Fibroblast of lung (primary cell): Measurements from ENCODE around the gene LMOD2. TPM values are rescaled to one million over a fixed set of nuclear protein-coding genes. Genes with fewer than 3 reads are reported as not detected.

Experiments used
- DNase-seq, 2 donors: peaks; one replicate each; pipeline versions ENCODE4 v3.0.0 to v3.0.0-alpha.2; 2010; ENCODE audit warnings: low read depth in 2 of 2
- H2AFZ ChIP-seq: 2 replicates; pipeline ENCODE4 v1.5.1; 2012; ENCODE audit warnings: low read length, control low read depth, inconsistent platforms
- H3K27ac ChIP-seq: 2 replicates; pipeline ENCODE4 v1.5.1; 2011; ENCODE audit warnings: low read length, control low read depth; ENCODE audit not compliant: insufficient read depth
- H3K27me3 ChIP-seq: 2 replicates; pipeline ENCODE4 v1.5.1; 2011; ENCODE audit warnings: mild to moderate bottlenecking, low read length; ENCODE audit not compliant: control insufficient read depth, insufficient read depth
- H3K36me3 ChIP-seq: 2 replicates; pipeline ENCODE4 v1.5.1; 2011; ENCODE audit warnings: low read length; ENCODE audit not compliant: control insufficient read depth, insufficient read depth
- H3K4me1 ChIP-seq: 2 replicates; pipeline ENCODE4 v1.5.1; 2011; ENCODE audit warnings: low read length; ENCODE audit not compliant: control insufficient read depth, insufficient read depth; ENCODE audit errors: extremely low read depth
- H3K4me2 ChIP-seq: 2 replicates; pipeline ENCODE4 v1.5.1; 2011; ENCODE audit warnings: low read length, control low read depth; ENCODE audit not compliant: insufficient read depth; ENCODE audit errors: extremely low read depth
- H3K4me3 ChIP-seq, 4 experiments: fragments of 200-600 bp in 1 of 4; sonication (generic) in 1 of 4; replicated peaks in 1 of 4; 2 replicates each; pipeline ENCODE4 v1.5.1; 2011 to 2016; ENCODE audit warnings: low read length in 4 of 4, low read depth in 3 of 4, mild to moderate bottlenecking in 3 of 4, control low read depth in 2 of 4, inconsistent platforms in 1 of 4, mixed read lengths in 1 of 4; ENCODE audit not compliant: insufficient read depth in 1 of 4; ENCODE audit errors: control extremely low read depth in 1 of 4
- H3K79me2 ChIP-seq: 2 replicates; pipeline ENCODE4 v1.5.1; 2012; ENCODE audit warnings: mild to moderate bottlenecking, low read length, inconsistent platforms; ENCODE audit not compliant: control insufficient read depth, insufficient read depth
- H3K9ac ChIP-seq: 2 replicates; pipeline ENCODE4 v1.5.1; 2011; ENCODE audit warnings: mild to moderate bottlenecking, low read length, control low read depth; ENCODE audit not compliant: insufficient read depth
- H3K9me3 ChIP-seq: 2 replicates; pipeline ENCODE4 v1.5.1; 2012; ENCODE audit warnings: low read depth, low read length; ENCODE audit not compliant: control insufficient read depth, insufficient read depth
- H4K20me1 ChIP-seq: 2 replicates; pipeline ENCODE4 v1.5.1; 2011; ENCODE audit warnings: low read length; ENCODE audit not compliant: control insufficient read depth, insufficient read depth; ENCODE audit errors: extremely low read depth
- EZH2 ChIP-seq: IDR thresholded peaks from 2 replicates; pipeline ENCODE4 v1.5.1; 2012; ENCODE audit warnings: low read length, control low read depth, mild to moderate bottlenecking; ENCODE audit errors: missing control alignments
- polyA plus RNA-seq, 2 donors: library from polyadenylated mRNA; depleted of rRNA in 1 of 2; stranded (reverse) in 1 of 2; unstranded in 1 of 2; fragments of >200 nt; gene quantifications; 2 replicates each; pipeline ENCODE4 v1.2.1, GENCODE V29; 2011 to 2012; ENCODE audit warnings: missing spikeins in 1 of 2
- total RNA-seq: library from RNA; depleted of rRNA; stranded (reverse); fragments of >200 nt; gene quantifications from 2 replicates; pipeline ENCODE4 v1.2.1, GENCODE V29; 2014
- TF ChIP-seq, protein P1 (sequence below), 2 donors: IDR thresholded peaks in 1 of 2; conservative IDR thresholded peaks in 1 of 2; 1 replicate in 1 of 2; 2 replicates in 1 of 2; pipeline ENCODE4 v1.5.1; 2011 to 2012; ENCODE audit warnings: low read length in 2 of 2, control low read depth in 1 of 2, inconsistent platforms in 1 of 2, low read depth in 1 of 2, mild to moderate bottlenecking in 1 of 2

LMOD2 gene
- total and polyA plus RNA-seq, 2 donors (not counting 1 experiment from before 2014, with no cell fraction given): not detected

DNA sequence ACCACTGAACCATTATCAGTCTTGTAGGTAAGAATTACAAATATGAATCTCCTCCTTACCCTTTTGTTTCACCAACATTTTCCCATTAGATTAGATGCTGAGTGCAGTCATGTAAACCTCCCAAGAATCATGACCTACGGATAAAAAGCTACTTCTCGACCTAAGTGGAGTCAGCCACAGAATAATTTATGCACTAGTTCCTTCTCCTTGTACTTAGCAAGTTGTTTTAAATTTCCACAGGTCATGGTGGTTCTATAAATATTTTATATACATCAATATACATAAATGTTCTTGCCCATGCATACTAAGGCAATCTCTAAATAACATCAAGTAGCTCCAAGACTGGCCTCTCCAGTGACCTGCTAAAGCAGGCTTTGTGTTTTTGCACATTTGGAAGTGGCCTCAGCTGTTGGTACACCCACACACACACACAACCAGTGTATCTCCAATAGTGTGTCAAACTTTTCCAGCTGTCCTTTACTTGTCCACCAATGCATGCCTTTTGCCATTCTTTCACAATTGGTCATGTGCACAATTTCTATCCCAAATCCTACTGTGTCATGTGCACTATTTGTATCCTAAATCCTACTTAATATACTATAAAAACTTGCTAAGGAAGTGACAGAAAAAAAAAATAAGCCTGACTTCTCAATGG lies 21.5 kb downstream of the LMOD2 start:
- Histone ChIP-seq H3K4me3 (no peak overlapping the region), H4K20me1 (no peaks in the 10 kb centered on the region), H3K4me1 (peaks cover 2% of the 10 kb centered on the region), H3K4me2 (no peak overlapping the region), H3K27me3 (no peaks in the 10 kb centered on the region), H3K79me2 (no peaks in the 10 kb centered on the region), H3K9me3 (no peaks in the 10 kb centered on the region), H3K36me3 (no peaks in the 10 kb centered on the region), H3K9ac (no peak overlapping the region), H3K27ac (no peak overlapping the region), H2AFZ (no peak overlapping the region)
- TF ChIP-seq, protein P1, sequence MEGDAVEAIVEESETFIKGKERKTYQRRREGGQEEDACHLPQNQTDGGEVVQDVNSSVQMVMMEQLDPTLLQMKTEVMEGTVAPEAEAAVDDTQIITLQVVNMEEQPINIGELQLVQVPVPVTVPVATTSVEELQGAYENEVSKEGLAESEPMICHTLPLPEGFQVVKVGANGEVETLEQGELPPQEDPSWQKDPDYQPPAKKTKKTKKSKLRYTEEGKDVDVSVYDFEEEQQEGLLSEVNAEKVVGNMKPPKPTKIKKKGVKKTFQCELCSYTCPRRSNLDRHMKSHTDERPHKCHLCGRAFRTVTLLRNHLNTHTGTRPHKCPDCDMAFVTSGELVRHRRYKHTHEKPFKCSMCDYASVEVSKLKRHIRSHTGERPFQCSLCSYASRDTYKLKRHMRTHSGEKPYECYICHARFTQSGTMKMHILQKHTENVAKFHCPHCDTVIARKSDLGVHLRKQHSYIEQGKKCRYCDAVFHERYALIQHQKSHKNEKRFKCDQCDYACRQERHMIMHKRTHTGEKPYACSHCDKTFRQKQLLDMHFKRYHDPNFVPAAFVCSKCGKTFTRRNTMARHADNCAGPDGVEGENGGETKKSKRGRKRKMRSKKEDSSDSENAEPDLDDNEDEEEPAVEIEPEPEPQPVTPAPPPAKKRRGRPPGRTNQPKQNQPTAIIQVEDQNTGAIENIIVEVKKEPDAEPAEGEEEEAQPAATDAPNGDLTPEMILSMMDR (conservative IDR thresholded peaks at IDR 0.05 in 1 of 2, IDR thresholded peaks at IDR 0.05 in 1 of 2; ENCODE audit: low read depth in 1 of 2, low read length in 2 of 2): no peak
- no peak for TF ChIP-seq EZH2
- no peak for DNase-seq

DNA sequence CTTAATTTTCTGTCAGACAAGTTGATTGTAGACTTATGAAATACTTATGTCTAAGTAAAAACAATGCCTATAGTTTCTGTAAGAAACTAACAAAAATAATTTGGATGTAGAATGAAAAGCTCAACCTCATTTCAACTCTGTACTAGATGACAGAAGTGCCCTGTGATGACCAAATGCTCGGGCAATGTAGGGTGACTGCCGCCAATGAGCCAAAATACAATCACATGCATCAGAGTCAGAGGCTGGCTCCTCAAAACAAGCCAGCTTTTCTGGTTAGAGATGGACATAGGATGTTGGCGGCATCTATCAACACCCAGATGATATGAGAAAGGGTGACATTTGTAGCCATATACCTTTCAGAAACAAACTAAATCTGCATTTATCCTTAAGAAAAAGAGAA lies 23.9 kb downstream of the LMOD2 start:
- Histone ChIP-seq H3K36me3 (no peaks in the 10 kb centered on the region), H3K4me1 (peaks cover 2% of the 10 kb centered on the region), H3K9ac (no peak overlapping the region), H3K9me3 (no peaks in the 10 kb centered on the region), H4K20me1 (no peaks in the 10 kb centered on the region), H3K27ac (no peak overlapping the region), H2AFZ (no peak overlapping the region), H3K4me3 (no peak overlapping the region), H3K4me2 (no peak overlapping the region), H3K27me3 (no peaks in the 10 kb centered on the region), H3K79me2 (no peaks in the 10 kb centered on the region)
- DNase-seq: no peak
- TF ChIP-seq, protein P1 (conservative IDR thresholded peaks at IDR 0.05 in 1 of 2, IDR thresholded peaks at IDR 0.05 in 1 of 2; ENCODE audit: low read depth in 1 of 2, low read length in 2 of 2): no peak
- no peak for TF ChIP-seq EZH2

DNA sequence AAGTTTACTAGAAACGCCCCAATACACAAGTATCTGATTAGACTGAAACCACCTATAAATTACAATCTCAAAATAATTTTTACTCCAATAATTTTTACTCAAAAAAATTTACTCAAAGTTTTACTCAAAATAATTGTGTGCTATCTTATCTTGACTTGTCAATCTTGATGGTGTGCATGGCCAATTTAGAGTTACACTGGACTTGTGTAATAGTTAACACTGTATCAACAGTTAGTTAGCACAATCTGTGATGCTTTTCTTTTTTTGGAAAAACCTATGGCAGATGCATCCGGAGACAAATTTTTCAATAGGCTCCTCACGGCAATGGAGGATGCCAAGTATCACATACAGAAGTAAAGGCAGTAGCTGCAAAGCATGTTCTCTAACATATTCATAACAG lies 24.9 kb downstream of the LMOD2 start:
- Histone ChIP-seq H2AFZ (no peak overlapping the region), H3K9ac (no peak overlapping the region), H3K9me3 (no peaks in the 10 kb centered on the region), H3K27me3 (no peaks in the 10 kb centered on the region), H3K27ac (no peak overlapping the region), H3K4me2 (no peak overlapping the region), H4K20me1 (no peaks in the 10 kb centered on the region), H3K79me2 (no peaks in the 10 kb centered on the region), H3K4me3 (no peak overlapping the region), H3K36me3 (no peaks in the 10 kb centered on the region), H3K4me1 (peaks cover 2% of the 10 kb centered on the region)
- no peak for DNase-seq
- TF ChIP-seq, protein P1 (conservative IDR thresholded peaks at IDR 0.05 in 1 of 2, IDR thresholded peaks at IDR 0.05 in 1 of 2; ENCODE audit: low read depth in 1 of 2, low read length in 2 of 2): no peak
- TF ChIP-seq EZH2: no peak
